Colonic mucosa (tissue), 4 donors: ENCODE results near the gene CEP89. TPM values are rescaled to one million over a fixed set of nuclear protein-coding genes. Genes with fewer than 3 reads are reported as not detected.
A peak's percentile ranks its signal among the peaks of the same experiment; 100 is the strongest.
"Not testable (repeated sequence)": the region's sequence is repeated elsewhere in the genome, so short reads cannot be mapped to it uniquely, and the experiment has no call there.

Experiments
- DNase-seq: peaks from one replicate; pipeline ENCODE4 v3.0.0-alpha.2; 2020
- H3K27ac ChIP-seq: fragments of 200-600 bp; one replicate; pipeline ENCODE4 v1.8.0; 2021
- H3K27me3 ChIP-seq: fragments of 200-600 bp; one replicate; pipeline ENCODE4 v1.8.0; 2021
- H3K36me3 ChIP-seq: fragments of 200-600 bp; one replicate; pipeline ENCODE4 v1.8.0; 2021
- H3K4me1 ChIP-seq: fragments of 200-600 bp; one replicate; pipeline ENCODE4 v1.8.0; 2021; ENCODE audit warnings: mild to moderate bottlenecking
- H3K4me3 ChIP-seq: fragments of 200-600 bp; one replicate; pipeline ENCODE4 v1.8.0; 2021
- H3K9ac ChIP-seq, 2 donors: one replicate each; pipeline ENCODE4 v1.7.0; 2013; ENCODE audit warnings: control low read depth in 2 of 2, low read depth in 2 of 2, low read length in 2 of 2
- H3K9me3 ChIP-seq: fragments of 200-600 bp; one replicate; pipeline ENCODE4 v1.8.0; 2021
- CTCF ChIP-seq: fragments of 200-600 bp; IDR thresholded peaks from one replicate; pipeline ENCODE4 v1.8.0; 2022; ENCODE audit warnings: antibody characterized with exemption, mild to moderate bottlenecking
- intact Hi-C: fragments of 100-400 bp; cut with DNase I; formaldehyde crosslinking; loops from one replicate; pipeline ENCODE4 v1.14.1; 2022
- total RNA-seq, 2 donors: library from RNA; stranded (reverse); fragmentation: NEBNext Ultra II Directional in 1 of 2; extraction: Animal tissue kit (Norgen Biotek cat#: 25700) in 1 of 2; gene quantifications; one replicate each; pipeline ENCODE4 v1.2.1, GENCODE V29; 2021
- donor health status: healthy.
- donor health status: DM: no; HTN: no; CAD: no.
- donor health status: DM: no; HTN: no; CAD: no.

Gene CEP89
- total RNA-seq, 2 donors from 2014 or later: 15.3 to 16.6 TPM

GRCh38 chr19:32971012-32971595 lies 654 bp downstream of the CEP89 start:
- Histone ChIP-seq H3K4me3 (peak overlapping the region; percentile 71), H3K36me3 (no peaks in the 10 kb centered on the region), H3K9me3 (no peaks in the 10 kb centered on the region), H3K27me3 (no peaks in the 10 kb centered on the region), H3K27ac (no peak overlapping the region), H3K4me1 (peaks cover 3% of the 10 kb centered on the region), H3K9ac (peak overlapping the region; percentile 54 to 79)
- intact Hi-C loops: no loop called here
- TF ChIP-seq CTCF: no peak
- no peak for DNase-seq

GRCh38 chr19:32969549-32969948 lies 2.2 kb downstream of the CEP89 start:
- Histone ChIP-seq H3K27ac (no peak overlapping the region), H3K4me1 (peaks cover 3% of the 10 kb centered on the region), H3K9me3 (no peaks in the 10 kb centered on the region), H3K36me3 (no peaks in the 10 kb centered on the region), H3K27me3 (no peaks in the 10 kb centered on the region), H3K4me3 (no peak overlapping the region), H3K9ac (peak overlapping the region in 1 of 2 donors; percentile 14)
- DNase-seq: no peak
- no peak for TF ChIP-seq CTCF
- intact Hi-C loops: no loop called here

- Histone ChIP-seq H3K4me1 (no peaks in the 10 kb centered on the region), H3K9me3 (no peaks in the 10 kb centered on the region), H3K9ac (no peak overlapping the region), H3K27me3 (no peaks in the 10 kb centered on the region), H3K4me3 (no peak overlapping the region), H3K36me3 (no peaks in the 10 kb centered on the region), H3K27ac (no peak overlapping the region)
- intact Hi-C loops: no loop called here
- TF ChIP-seq CTCF: no peak
- no peak for DNase-seq
Observed at GRCh38 chr19:32966750-32967149, 5.0 kb downstream of the CEP89 start.

GRCh38 chr19:32945260-32945659 lies 26.5 kb downstream of the CEP89 start:
- Histone ChIP-seq H3K4me3 (no peak overlapping the region), H3K27ac (no peak overlapping the region), H3K4me1 (no peaks in the 10 kb centered on the region), H3K36me3 (no peaks in the 10 kb centered on the region), H3K9ac (no peak overlapping the region), H3K27me3 (no peaks in the 10 kb centered on the region), H3K9me3 (no peaks in the 10 kb centered on the region)
- intact Hi-C loops: no loop called here
- DNase-seq: no peak
- no peak for TF ChIP-seq CTCF

- H3K36me3 ChIP-seq, H3K27me3 ChIP-seq, H3K4me3 ChIP-seq, H3K9me3 ChIP-seq, H3K27ac ChIP-seq, H3K9ac ChIP-seq, H3K4me1 ChIP-seq, intact Hi-C loops, DNase-seq: not testable (repeated sequence)
Observed at GRCh38 chr19:32941273-32941672, 30.5 kb downstream of the CEP89 start.

GRCh38 chr19:32936065-32936464 lies 35.7 kb downstream of the CEP89 start:
- no peak for TF ChIP-seq CTCF
- DNase-seq: no peak
- no peak overlapping the region for H3K9ac ChIP-seq

More at GRCh38 chr19:32936065-32936464, 35.7 kb downstream of the CEP89 start:
- Histone ChIP-seq H3K9me3 (no peaks in the 10 kb centered on the region), H3K4me3 (no peak overlapping the region), H3K27me3 (no peaks in the 10 kb centered on the region), H3K4me1 (no peaks in the 10 kb centered on the region), H3K27ac (no peak overlapping the region), H3K36me3 (no peaks in the 10 kb centered on the region)
- intact Hi-C loops: no loop called here
